K562 (cell line): ENCODE measurements around the gene SUMO3. TPM values are rescaled to one million over a fixed set of nuclear protein-coding genes. Genes with fewer than 3 reads are reported as not detected.
A peak's percentile ranks its signal among the peaks of the same experiment; 100 is the strongest.

ENCODE experiments used
- ADNP ChIP-seq: fragments of 200-800 bp; sonication (Bioruptor generic); IDR thresholded peaks from 2 replicates; pipeline ENCODE4 v1.6.1; 2016; ENCODE audit warnings: missing genetic modification characterization, missing compliant biosample characterization
- BMI1 ChIP-seq: fragments of 150-350 bp; IDR thresholded peaks from 2 replicates; pipeline ENCODE4 v1.6.1; 2014; ENCODE audit warnings: low read length
- CBX2 ChIP-seq: fragments of 200-600 bp; sonication (generic); IDR thresholded peaks from one replicate; pipeline ENCODE4 v1.6.1; 2012; ENCODE audit warnings: mild to moderate bottlenecking, low read length, inconsistent platforms; ENCODE audit not compliant: insufficient read depth, poor library complexity, severe bottlenecking
- CREBBP ChIP-seq: IDR thresholded peaks from one replicate; pipeline ENCODE4 v1.6.1; 2012; ENCODE audit warnings: low read depth, mild to moderate bottlenecking, control low read depth, inconsistent platforms, low read length
- E2F1 ChIP-seq: sonication (generic); formaldehyde crosslinking; IDR thresholded peaks from 2 replicates; pipeline ENCODE4 v1.8.1; 2023; ENCODE audit warnings: mild to moderate bottlenecking, missing genetic modification reagents, moderate library complexity
- E2F6 ChIP-seq, 2 experiments: IDR thresholded peaks; 2 replicates each; pipeline ENCODE4 v1.6.1; 2011; ENCODE audit warnings: borderline replicate concordance in 1 of 2, control low read depth in 1 of 2, low read depth in 1 of 2, low read length in 1 of 2, mild to moderate bottlenecking in 1 of 2, mixed read lengths in 1 of 2, moderate library complexity in 1 of 2; ENCODE audit not compliant: insufficient read depth in 1 of 2, insufficient read length in 1 of 2, poor library complexity in 1 of 2, severe bottlenecking in 1 of 2; ENCODE audit errors: extremely low read depth in 1 of 2
- FUS ChIP-seq: fragments of 200-400 bp; formaldehyde crosslinking; optimal IDR thresholded peaks from 2 replicates; pipeline ENCODE3; 2017; ENCODE audit warnings: low read depth, low read length
- MBD2 ChIP-seq: sonication (generic); IDR thresholded peaks from 2 replicates; pipeline ENCODE4 v1.6.1; 2016; ENCODE audit warnings: low read depth, borderline replicate concordance
- NR2C1 ChIP-seq, 2 experiments: fragments of 450-650 bp; IDR thresholded peaks; 2 replicates each; pipeline ENCODE4 v1.6.1; 2017; ENCODE audit warnings: mild to moderate bottlenecking in 2 of 2, antibody characterized with exemption in 1 of 2, inconsistent platforms in 1 of 2, missing compliant biosample characterization in 1 of 2, missing genetic modification characterization in 1 of 2
- PTTG1 ChIP-seq: fragments of 450-650 bp; IDR thresholded peaks from 2 replicates; pipeline ENCODE4 v1.6.1; 2016; ENCODE audit warnings: low read depth, mild to moderate bottlenecking, missing genetic modification characterization, missing compliant biosample characterization
- SMAD1 ChIP-seq: fragments of 150-350 bp; IDR thresholded peaks from 2 replicates; pipeline ENCODE4 v1.6.1; 2014; ENCODE audit warnings: low read length, low read depth; ENCODE audit not compliant: partially characterized antibody
- SNRNP70 ChIP-seq: fragments of 200-400 bp; formaldehyde crosslinking; optimal IDR thresholded peaks from 2 replicates; pipeline ENCODE3; 2017; ENCODE audit warnings: low read depth, low read length
- TAF15 ChIP-seq: fragments of 200-400 bp; formaldehyde crosslinking; IDR thresholded peaks from 2 replicates; pipeline ENCODE4 v1.6.1; 2017; ENCODE audit warnings: mild to moderate bottlenecking, low read depth, low read length, moderate library complexity
- TARDBP ChIP-seq: fragments of 450-650 bp; IDR thresholded peaks from 2 replicates; pipeline ENCODE4 v1.6.1; 2016
- TFAP4 ChIP-seq: sonication (generic); formaldehyde crosslinking; IDR thresholded peaks from 2 replicates; pipeline ENCODE4 v1.8.0; 2022; ENCODE audit warnings: missing genetic modification reagents, mild to moderate bottlenecking, moderate library complexity, borderline replicate concordance
- polyA plus RNA-seq, 8 experiments: library from polyadenylated mRNA; depleted of rRNA in 4 of 8; stranded (reverse) in 5 of 8; unstranded in 3 of 8; fragments of >200 nt; fragmentation: Nextera tagmentation in 2 of 8; fragmentation: Illumina TruSeq in 1 of 8; extraction: Ambion mirVana in 2 of 8; extraction: Trizol in 1 of 8; gene quantifications; 2 replicates each; pipeline versions ENCODE4 v1.2.1 to v1.2.3, GENCODE V29; 2011 to 2014; ENCODE audit warnings: inconsistent platforms in 1 of 8, missing spikeins in 1 of 8
- total RNA-seq, 7 experiments: library from RNA; depleted of rRNA in 6 of 7; stranded (reverse); fragments of >200 nt in 6 of 7; fragmentation: Illumina TruSeq in 2 of 7; extraction: Trizol in 2 of 7; gene quantifications; 2 replicates each; pipeline versions ENCODE4 v1.2.1 to v1.2.3, GENCODE V29; 2011 to 2021; ENCODE audit warnings: low replicate concordance in 1 of 7
- TF ChIP-seq, protein P1 (sequence below): fragments of 450-650 bp; formaldehyde crosslinking; conservative IDR thresholded peaks from 2 replicates; pipeline ENCODE4 v1.4.0; 2022; ENCODE audit warnings: mild to moderate bottlenecking, missing genetic modification characterization
- TF ChIP-seq, protein P2 (sequence below): fragments of 450-650 bp; IDR thresholded peaks from 2 replicates; pipeline ENCODE4 v1.6.1; 2016; ENCODE audit warnings: mild to moderate bottlenecking
- TF ChIP-seq, protein P3 (sequence below): sonication (generic); formaldehyde crosslinking; IDR thresholded peaks from 2 replicates; pipeline ENCODE4 v1.9.0; 2022; ENCODE audit warnings: mild to moderate bottlenecking, missing genetic modification reagents
- TF ChIP-seq, protein P4 (sequence below): fragments of 450-650 bp; formaldehyde crosslinking; IDR thresholded peaks from 2 replicates; pipeline ENCODE4 v1.4.0; 2020; ENCODE audit warnings: mild to moderate bottlenecking, mixed read lengths

Gene SUMO3
- total and polyA plus RNA-seq, 9 of the 15 experiments (the other 6 are each of a cell fraction or from before 2014, with no cell fraction given) = 13.9 to 143 (median 113) TPM

DNA sequence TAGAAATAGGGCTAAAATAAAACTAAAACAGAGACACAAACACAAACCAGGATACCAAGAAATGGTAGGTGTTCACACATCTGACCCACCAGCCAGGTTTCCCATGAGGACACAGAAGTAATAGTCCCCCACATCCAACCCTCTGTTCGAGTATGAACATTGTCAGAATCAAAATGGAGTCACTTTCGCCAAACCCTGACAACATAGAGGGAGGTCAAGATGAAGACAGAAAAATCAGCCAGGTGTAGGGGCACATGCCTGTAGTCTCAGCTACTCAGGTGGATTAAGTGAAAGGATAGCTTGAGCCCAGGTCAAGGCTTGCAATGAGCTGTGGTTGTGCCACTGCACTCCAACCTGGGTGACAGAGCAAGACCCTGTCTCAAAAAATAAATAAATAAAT is 20.1 kb downstream of the SUMO3 start (continued):
- TF ChIP-seq TFAP4 (CRISPR knock-in tag) = no peak
- no peak for TF ChIP-seq E2F6 (IDR thresholded peaks at IDR 0.05; ENCODE audit: borderline replicate concordance in 1 of 2, extremely low read depth in 1 of 2, insufficient read depth in 1 of 2, insufficient read length in 1 of 2, low read depth in 1 of 2, low read length in 1 of 2, poor library complexity in 1 of 2, severe bottlenecking in 1 of 2)
- no peak for TF ChIP-seq TARDBP
- no peak for TF ChIP-seq NR2C1 (IDR thresholded peaks at IDR 0.05)
- TF ChIP-seq NR2C1 (tag; IDR thresholded peaks at IDR 0.05) = peak; percentile 72
- TF ChIP-seq, protein P1, sequence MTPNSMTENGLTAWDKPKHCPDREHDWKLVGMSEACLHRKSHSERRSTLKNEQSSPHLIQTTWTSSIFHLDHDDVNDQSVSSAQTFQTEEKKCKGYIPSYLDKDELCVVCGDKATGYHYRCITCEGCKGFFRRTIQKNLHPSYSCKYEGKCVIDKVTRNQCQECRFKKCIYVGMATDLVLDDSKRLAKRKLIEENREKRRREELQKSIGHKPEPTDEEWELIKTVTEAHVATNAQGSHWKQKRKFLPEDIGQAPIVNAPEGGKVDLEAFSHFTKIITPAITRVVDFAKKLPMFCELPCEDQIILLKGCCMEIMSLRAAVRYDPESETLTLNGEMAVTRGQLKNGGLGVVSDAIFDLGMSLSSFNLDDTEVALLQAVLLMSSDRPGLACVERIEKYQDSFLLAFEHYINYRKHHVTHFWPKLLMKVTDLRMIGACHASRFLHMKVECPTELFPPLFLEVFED (CRISPR knock-in tag) = no peak
- no peak for TF ChIP-seq CREBBP
- TF ChIP-seq ADNP (tag) = no peak
- peak; percentile 78 for TF ChIP-seq PTTG1
- no peak for TF ChIP-seq BMI1
- TF ChIP-seq SMAD1 = no peak
- TF ChIP-seq, protein P2, sequence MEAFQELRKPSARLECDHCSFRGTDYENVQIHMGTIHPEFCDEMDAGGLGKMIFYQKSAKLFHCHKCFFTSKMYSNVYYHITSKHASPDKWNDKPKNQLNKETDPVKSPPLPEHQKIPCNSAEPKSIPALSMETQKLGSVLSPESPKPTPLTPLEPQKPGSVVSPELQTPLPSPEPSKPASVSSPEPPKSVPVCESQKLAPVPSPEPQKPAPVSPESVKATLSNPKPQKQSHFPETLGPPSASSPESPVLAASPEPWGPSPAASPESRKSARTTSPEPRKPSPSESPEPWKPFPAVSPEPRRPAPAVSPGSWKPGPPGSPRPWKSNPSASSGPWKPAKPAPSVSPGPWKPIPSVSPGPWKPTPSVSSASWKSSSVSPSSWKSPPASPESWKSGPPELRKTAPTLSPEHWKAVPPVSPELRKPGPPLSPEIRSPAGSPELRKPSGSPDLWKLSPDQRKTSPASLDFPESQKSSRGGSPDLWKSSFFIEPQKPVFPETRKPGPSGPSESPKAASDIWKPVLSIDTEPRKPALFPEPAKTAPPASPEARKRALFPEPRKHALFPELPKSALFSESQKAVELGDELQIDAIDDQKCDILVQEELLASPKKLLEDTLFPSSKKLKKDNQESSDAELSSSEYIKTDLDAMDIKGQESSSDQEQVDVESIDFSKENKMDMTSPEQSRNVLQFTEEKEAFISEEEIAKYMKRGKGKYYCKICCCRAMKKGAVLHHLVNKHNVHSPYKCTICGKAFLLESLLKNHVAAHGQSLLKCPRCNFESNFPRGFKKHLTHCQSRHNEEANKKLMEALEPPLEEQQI = no peak
- TF ChIP-seq, protein P3, sequence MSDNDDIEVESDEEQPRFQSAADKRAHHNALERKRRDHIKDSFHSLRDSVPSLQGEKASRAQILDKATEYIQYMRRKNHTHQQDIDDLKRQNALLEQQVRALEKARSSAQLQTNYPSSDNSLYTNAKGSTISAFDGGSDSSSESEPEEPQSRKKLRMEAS (CRISPR knock-in tag) = no peak
- no peak for TF ChIP-seq TAF15
- TF ChIP-seq, protein P4, sequence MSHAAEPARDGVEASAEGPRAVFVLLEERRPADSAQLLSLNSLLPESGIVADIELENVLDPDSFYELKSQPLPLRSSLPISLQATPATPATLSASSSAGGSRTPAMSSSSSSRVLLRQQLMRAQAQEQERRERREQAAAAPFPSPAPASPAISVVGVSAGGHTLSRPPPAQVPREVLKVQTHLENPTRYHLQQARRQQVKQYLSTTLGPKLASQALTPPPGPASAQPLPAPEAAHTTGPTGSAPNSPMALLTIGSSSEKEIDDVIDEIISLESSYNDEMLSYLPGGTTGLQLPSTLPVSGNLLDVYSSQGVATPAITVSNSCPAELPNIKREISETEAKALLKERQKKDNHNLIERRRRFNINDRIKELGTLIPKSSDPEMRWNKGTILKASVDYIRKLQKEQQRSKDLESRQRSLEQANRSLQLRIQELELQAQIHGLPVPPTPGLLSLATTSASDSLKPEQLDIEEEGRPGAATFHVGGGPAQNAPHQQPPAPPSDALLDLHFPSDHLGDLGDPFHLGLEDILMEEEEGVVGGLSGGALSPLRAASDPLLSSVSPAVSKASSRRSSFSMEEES (CRISPR knock-in tag) = no peak
- no peak for TF ChIP-seq FUS
- no peak for TF ChIP-seq CBX2
- no peak for TF ChIP-seq E2F1
- TF ChIP-seq SNRNP70 = no peak
- no peak for TF ChIP-seq MBD2
